Erythroblast (primary cell): ENCODE data around the gene COBL.

ENCODE experiments used
- GATA1 ChIP-seq: IDR thresholded peaks from 2 replicates; pipeline ENCODE4 v1.6.1; 2011; ENCODE audit warnings: low read depth, mild to moderate bottlenecking, control low read depth, low read length, moderate library complexity
- POLR2A ChIP-seq: IDR thresholded peaks from 2 replicates; pipeline ENCODE4 v1.6.1; 2011; ENCODE audit warnings: mild to moderate bottlenecking, low read length

GRCh38 chr7:51249187-51249945, 67.2 kb downstream of the COBL start:
- TF ChIP-seq POLR2A = no peak
- no peak for TF ChIP-seq GATA1
